NB4 (cell line): ENCODE data around the gene COX20.

ENCODE experiments used
- DNase-seq: peaks from one replicate; pipeline ENCODE4 v3.0.0; 2010; ENCODE audit warnings: low read depth
- H3K4me3 ChIP-seq: one replicate; pipeline ENCODE4 v1.5.1; 2011; ENCODE audit warnings: mild to moderate bottlenecking, low read depth, low read length, moderate library complexity
- CTCF ChIP-seq: IDR thresholded peaks from one replicate; pipeline ENCODE4 v1.5.1; 2012; ENCODE audit warnings: low read depth, low read length
- MYC ChIP-seq: IDR thresholded peaks from 2 replicates; pipeline ENCODE4 v1.6.1; 2011; ENCODE audit warnings: low read depth, low read length
- POLR2A ChIP-seq: IDR thresholded peaks from 2 replicates; pipeline ENCODE4 v1.6.1; 2011; ENCODE audit warnings: mild to moderate bottlenecking; ENCODE audit not compliant: insufficient read length; ENCODE audit errors: extremely low read depth
- TF ChIP-seq, protein P1 (sequence below): IDR thresholded peaks from 2 replicates; pipeline ENCODE4 v1.6.1; 2011; ENCODE audit warnings: low read depth, low read length

Gene COX20

GRCh38 chr1:244844155-244845121 is 9.0 kb downstream of the COX20 start:
- DNase-seq, result no peak
- H3K4me3 ChIP-seq, result no peak overlapping the region
- TF ChIP-seq MYC (no peak), CTCF (no peak), POLR2A (no peak)
- TF ChIP-seq, protein P1, sequence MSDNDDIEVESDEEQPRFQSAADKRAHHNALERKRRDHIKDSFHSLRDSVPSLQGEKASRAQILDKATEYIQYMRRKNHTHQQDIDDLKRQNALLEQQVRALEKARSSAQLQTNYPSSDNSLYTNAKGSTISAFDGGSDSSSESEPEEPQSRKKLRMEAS, result no peak

- no peak overlapping the region for H3K4me3 ChIP-seq
- TF ChIP-seq POLR2A (no peak), CTCF (no peak)
These were observed 11.2 kb downstream of the COX20 start for GRCh38 chr1:244846653-244847052.

GRCh38 chr1:244849189-244849866 is 13.9 kb downstream of the COX20 start:
- TF ChIP-seq, protein P1, result no peak
- TF ChIP-seq CTCF (no peak), POLR2A (no peak), MYC (no peak)
- H3K4me3 ChIP-seq, result no peak overlapping the region
- no peak for DNase-seq

More at GRCh38 chr1:244846653-244847052, 11.2 kb downstream of the COX20 start:
- DNase-seq, result no peak

- DNase-seq, result no peak
- TF ChIP-seq, protein P1, result no peak
- TF ChIP-seq CTCF, result no peak
- TF ChIP-seq POLR2A, result no peak
- no peak for TF ChIP-seq MYC
These were observed 14.8 kb downstream of the COX20 start for GRCh38 chr1:244850099-244850852.

GRCh38 chr1:244850896-244851295 is 15.4 kb downstream of the COX20 start:
- DNase-seq, result no peak
- H3K4me3 ChIP-seq, result no peak overlapping the region
- no peak for TF ChIP-seq POLR2A

More at GRCh38 chr1:244850099-244850852, 14.8 kb downstream of the COX20 start:
- no peak overlapping the region for H3K4me3 ChIP-seq

- TF ChIP-seq, protein P1, result no peak
- TF ChIP-seq CTCF, result no peak
- no peak for TF ChIP-seq MYC
- no peak for DNase-seq
- H3K4me3 ChIP-seq, result no peak overlapping the region
These were observed 16.2 kb downstream of the COX20 start for GRCh38 chr1:244851546-244852231.
